ENCODE results near the gene INPP5F. TPM values are rescaled to one million over a fixed set of nuclear protein-coding genes. Genes with fewer than 3 reads are reported as not detected.

INPP5F gene
- total and polyA plus RNA-seq, 10 of the 15 experiments (the other 5 are each of a cell fraction or from before 2014, with no cell fraction given) = 6.0 to 49.3 (median 34.3) TPM

DNA sequence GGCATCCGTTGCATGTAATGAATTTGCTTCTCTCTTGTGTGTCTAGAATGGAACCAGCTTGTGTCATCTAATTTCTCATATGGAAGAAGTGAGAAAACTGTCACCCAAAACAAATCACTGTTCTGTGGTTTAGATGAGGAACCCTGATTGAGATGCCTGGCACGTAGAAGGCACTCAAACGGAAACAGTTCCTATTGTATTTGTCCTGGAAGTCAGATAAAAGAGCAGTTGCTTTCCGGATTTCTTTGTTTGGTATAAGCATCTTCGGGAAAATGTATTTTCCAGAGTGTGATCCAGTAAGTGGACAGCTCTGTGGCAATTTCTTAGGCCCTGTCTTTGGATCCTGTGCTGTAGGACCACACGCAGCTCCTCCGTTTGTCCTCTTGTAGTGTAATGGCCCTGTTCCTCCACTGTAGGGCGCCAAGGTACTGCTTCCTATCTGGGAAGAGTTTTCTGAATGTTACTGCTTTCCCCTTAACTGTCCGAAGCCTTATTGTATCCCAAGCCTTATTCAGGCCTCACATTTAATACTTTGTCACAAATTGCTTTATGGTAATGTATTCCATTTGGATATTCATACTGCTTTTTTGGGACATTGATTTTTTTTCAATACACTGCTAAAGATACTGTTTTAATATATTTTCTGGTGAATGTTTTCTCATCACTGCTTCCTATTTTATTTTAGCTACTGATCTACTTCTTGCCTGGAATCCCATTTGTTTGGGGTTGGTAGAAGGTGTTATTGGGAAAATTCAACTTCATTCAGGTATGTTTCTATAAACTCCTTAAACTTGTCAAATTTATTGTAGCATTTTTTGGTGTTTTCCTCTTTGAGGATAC lies 24.8 kb downstream of the INPP5F start (continued):
- TF ChIP-seq SMAD1 (IDR thresholded peaks at IDR 0.05; ENCODE audit: low read depth, partially characterized antibody) (no peak), SREBF1 (IDR thresholded peaks at IDR 0.05; ENCODE audit: low read length) (no peak), STAT3 (IDR thresholded peaks at IDR 0.05; ENCODE audit: low read depth, low read length) (no peak), SP1 (IDR thresholded peaks at IDR 0.05; ENCODE audit: low read depth, low read length) (no peak), MYB (IDR thresholded peaks at IDR 0.05; ENCODE audit: borderline replicate concordance, low read depth, low read length) (no peak), TCF7 (IDR thresholded peaks at IDR 0.05; ENCODE audit: borderline replicate concordance) (0 out of 2 replicates have a peak, but pooled peaks have one; percentile 14), BACH1 (IDR thresholded peaks at IDR 0.05; ENCODE audit: borderline replicate concordance) (no peak), HDAC6 (IDR thresholded peaks at IDR 0.05; ENCODE audit: unreplicated experiment) (no peak), SREBF2 (IDR thresholded peaks at IDR 0.05; ENCODE audit: low read length) (no peak), CBX5 (IDR thresholded peaks at IDR 0.05; ENCODE audit: low read depth) (no peak), CEBPB (IDR thresholded peaks at IDR 0.05; ENCODE audit: borderline replicate concordance in 1 of 2, low read depth in 2 of 2, low read length in 2 of 2) (no peak), ZNF622 (IDR thresholded peaks at IDR 0.05) (no peak)
- TF ChIP-seq, protein P1, sequence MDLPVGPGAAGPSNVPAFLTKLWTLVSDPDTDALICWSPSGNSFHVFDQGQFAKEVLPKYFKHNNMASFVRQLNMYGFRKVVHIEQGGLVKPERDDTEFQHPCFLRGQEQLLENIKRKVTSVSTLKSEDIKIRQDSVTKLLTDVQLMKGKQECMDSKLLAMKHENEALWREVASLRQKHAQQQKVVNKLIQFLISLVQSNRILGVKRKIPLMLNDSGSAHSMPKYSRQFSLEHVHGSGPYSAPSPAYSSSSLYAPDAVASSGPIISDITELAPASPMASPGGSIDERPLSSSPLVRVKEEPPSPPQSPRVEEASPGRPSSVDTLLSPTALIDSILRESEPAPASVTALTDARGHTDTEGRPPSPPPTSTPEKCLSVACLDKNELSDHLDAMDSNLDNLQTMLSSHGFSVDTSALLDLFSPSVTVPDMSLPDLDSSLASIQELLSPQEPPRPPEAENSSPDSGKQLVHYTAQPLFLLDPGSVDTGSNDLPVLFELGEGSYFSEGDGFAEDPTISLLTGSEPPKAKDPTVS (IDR thresholded peaks at IDR 0.05; ENCODE audit: low read depth, low read length) = no peak
- TF ChIP-seq, protein P2, sequence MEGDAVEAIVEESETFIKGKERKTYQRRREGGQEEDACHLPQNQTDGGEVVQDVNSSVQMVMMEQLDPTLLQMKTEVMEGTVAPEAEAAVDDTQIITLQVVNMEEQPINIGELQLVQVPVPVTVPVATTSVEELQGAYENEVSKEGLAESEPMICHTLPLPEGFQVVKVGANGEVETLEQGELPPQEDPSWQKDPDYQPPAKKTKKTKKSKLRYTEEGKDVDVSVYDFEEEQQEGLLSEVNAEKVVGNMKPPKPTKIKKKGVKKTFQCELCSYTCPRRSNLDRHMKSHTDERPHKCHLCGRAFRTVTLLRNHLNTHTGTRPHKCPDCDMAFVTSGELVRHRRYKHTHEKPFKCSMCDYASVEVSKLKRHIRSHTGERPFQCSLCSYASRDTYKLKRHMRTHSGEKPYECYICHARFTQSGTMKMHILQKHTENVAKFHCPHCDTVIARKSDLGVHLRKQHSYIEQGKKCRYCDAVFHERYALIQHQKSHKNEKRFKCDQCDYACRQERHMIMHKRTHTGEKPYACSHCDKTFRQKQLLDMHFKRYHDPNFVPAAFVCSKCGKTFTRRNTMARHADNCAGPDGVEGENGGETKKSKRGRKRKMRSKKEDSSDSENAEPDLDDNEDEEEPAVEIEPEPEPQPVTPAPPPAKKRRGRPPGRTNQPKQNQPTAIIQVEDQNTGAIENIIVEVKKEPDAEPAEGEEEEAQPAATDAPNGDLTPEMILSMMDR (IDR thresholded peaks at IDR 0.05 in 2 of 3, conservative IDR thresholded peaks at IDR 0.05 in 1 of 3; ENCODE audit: control insufficient read depth in 2 of 3, extremely low read depth in 1 of 3, insufficient read depth in 1 of 3, low read depth in 3 of 3, low read length in 3 of 3) = peak; percentile 93
- TF ChIP-seq, protein P3, sequence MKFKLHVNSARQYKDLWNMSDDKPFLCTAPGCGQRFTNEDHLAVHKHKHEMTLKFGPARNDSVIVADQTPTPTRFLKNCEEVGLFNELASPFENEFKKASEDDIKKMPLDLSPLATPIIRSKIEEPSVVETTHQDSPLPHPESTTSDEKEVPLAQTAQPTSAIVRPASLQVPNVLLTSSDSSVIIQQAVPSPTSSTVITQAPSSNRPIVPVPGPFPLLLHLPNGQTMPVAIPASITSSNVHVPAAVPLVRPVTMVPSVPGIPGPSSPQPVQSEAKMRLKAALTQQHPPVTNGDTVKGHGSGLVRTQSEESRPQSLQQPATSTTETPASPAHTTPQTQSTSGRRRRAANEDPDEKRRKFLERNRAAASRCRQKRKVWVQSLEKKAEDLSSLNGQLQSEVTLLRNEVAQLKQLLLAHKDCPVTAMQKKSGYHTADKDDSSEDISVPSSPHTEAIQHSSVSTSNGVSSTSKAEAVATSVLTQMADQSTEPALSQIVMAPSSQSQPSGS (IDR thresholded peaks at IDR 0.05; ENCODE audit: low read length) = no peak
- TF ChIP-seq, protein P4, sequence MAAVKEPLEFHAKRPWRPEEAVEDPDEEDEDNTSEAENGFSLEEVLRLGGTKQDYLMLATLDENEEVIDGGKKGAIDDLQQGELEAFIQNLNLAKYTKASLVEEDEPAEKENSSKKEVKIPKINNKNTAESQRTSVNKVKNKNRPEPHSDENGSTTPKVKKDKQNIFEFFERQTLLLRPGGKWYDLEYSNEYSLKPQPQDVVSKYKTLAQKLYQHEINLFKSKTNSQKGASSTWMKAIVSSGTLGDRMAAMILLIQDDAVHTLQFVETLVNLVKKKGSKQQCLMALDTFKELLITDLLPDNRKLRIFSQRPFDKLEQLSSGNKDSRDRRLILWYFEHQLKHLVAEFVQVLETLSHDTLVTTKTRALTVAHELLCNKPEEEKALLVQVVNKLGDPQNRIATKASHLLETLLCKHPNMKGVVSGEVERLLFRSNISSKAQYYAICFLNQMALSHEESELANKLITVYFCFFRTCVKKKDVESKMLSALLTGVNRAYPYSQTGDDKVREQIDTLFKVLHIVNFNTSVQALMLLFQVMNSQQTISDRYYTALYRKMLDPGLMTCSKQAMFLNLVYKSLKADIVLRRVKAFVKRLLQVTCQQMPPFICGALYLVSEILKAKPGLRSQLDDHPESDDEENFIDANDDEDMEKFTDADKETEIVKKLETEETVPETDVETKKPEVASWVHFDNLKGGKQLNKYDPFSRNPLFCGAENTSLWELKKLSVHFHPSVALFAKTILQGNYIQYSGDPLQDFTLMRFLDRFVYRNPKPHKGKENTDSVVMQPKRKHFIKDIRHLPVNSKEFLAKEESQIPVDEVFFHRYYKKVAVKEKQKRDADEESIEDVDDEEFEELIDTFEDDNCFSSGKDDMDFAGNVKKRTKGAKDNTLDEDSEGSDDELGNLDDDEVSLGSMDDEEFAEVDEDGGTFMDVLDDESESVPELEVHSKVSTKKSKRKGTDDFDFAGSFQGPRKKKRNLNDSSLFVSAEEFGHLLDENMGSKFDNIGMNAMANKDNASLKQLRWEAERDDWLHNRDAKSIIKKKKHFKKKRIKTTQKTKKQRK (IDR thresholded peaks at IDR 0.05; ENCODE audit: low read depth, low read length) = no peak
- TF ChIP-seq, protein P5, sequence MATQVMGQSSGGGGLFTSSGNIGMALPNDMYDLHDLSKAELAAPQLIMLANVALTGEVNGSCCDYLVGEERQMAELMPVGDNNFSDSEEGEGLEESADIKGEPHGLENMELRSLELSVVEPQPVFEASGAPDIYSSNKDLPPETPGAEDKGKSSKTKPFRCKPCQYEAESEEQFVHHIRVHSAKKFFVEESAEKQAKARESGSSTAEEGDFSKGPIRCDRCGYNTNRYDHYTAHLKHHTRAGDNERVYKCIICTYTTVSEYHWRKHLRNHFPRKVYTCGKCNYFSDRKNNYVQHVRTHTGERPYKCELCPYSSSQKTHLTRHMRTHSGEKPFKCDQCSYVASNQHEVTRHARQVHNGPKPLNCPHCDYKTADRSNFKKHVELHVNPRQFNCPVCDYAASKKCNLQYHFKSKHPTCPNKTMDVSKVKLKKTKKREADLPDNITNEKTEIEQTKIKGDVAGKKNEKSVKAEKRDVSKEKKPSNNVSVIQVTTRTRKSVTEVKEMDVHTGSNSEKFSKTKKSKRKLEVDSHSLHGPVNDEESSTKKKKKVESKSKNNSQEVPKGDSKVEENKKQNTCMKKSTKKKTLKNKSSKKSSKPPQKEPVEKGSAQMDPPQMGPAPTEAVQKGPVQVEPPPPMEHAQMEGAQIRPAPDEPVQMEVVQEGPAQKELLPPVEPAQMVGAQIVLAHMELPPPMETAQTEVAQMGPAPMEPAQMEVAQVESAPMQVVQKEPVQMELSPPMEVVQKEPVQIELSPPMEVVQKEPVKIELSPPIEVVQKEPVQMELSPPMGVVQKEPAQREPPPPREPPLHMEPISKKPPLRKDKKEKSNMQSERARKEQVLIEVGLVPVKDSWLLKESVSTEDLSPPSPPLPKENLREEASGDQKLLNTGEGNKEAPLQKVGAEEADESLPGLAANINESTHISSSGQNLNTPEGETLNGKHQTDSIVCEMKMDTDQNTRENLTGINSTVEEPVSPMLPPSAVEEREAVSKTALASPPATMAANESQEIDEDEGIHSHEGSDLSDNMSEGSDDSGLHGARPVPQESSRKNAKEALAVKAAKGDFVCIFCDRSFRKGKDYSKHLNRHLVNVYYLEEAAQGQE (IDR thresholded peaks at IDR 0.05; ENCODE audit: low read depth, low read length) = no peak
